WI38 (cell line): ENCODE measurements around the gene KLRF1.

Experiments used
- H3K4me3 ChIP-seq: 2 replicates; pipeline ENCODE4 v1.5.1; 2011; ENCODE audit warnings: low read depth, mild to moderate bottlenecking, control low read depth, low read length
- TF ChIP-seq, protein P1 (sequence below): IDR thresholded peaks from 2 replicates; pipeline ENCODE4 v1.5.1; 2012; ENCODE audit warnings: low read depth, mild to moderate bottlenecking, control low read depth, low read length

The KLRF1 gene

GRCh38 chr12:9827209-9827888 is at the start of gene KLRF1:
TSS of gene KLRF1 (plus strand) at chr12:9827481. CDS start at chr12:9827545, 64 bp downstream.
- TF ChIP-seq, protein P1, sequence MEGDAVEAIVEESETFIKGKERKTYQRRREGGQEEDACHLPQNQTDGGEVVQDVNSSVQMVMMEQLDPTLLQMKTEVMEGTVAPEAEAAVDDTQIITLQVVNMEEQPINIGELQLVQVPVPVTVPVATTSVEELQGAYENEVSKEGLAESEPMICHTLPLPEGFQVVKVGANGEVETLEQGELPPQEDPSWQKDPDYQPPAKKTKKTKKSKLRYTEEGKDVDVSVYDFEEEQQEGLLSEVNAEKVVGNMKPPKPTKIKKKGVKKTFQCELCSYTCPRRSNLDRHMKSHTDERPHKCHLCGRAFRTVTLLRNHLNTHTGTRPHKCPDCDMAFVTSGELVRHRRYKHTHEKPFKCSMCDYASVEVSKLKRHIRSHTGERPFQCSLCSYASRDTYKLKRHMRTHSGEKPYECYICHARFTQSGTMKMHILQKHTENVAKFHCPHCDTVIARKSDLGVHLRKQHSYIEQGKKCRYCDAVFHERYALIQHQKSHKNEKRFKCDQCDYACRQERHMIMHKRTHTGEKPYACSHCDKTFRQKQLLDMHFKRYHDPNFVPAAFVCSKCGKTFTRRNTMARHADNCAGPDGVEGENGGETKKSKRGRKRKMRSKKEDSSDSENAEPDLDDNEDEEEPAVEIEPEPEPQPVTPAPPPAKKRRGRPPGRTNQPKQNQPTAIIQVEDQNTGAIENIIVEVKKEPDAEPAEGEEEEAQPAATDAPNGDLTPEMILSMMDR, result no peak
- H3K4me3 ChIP-seq, result no peak within 1 kb of the TSS

GRCh38 chr12:9779209-9779608 is 48.1 kb upstream of the KLRF1 start:
- TF ChIP-seq, protein P1, result no peak

GRCh38 chr12:9781360-9781759 is 45.9 kb upstream of the KLRF1 start:
- H3K4me3 ChIP-seq, result no peak overlapping the region
- TF ChIP-seq, protein P1, result no peak

More at GRCh38 chr12:9779209-9779608, 48.1 kb upstream of the KLRF1 start:
- no peak overlapping the region for H3K4me3 ChIP-seq

DNA sequence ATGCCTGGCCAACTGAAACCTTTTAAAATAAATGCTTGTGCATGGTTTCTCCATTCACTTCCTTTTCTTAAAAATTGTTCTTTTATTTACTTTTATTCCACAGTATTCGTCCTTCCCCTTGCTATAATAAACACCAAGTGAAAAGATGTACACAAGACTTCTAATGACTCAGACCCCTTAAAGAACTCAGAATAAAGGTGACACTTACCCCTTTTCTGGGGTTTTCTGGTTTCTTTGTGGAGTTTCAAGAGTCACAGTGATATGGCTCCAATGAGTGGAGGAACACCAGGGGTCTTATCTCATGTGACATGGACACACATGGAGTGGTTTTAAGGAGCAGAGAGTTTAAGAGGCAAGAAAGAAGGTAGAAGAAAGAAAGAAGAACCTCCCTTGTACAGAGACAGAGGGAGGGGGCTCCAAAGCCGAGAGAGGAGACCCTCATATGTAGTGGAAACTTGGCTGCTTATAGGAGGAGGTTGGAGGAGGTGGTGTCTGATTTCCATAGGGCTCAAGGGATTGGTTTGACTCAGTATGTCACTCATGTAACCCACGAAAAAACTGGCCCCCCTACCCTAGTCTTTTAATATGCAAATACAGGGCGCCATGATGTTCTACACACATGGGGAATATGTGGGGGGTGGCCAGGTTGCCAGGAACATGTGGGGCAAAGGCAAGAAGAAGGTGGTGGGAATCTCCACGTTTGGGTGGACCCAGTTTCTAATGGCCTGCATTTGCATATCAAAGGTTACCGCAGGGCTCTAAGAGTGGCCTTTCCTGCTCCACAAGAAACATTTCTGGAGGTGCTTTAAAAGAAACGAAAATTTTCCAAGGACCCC is 44.5 kb upstream of the KLRF1 start:
- H3K4me3 ChIP-seq, result no peak overlapping the region
- TF ChIP-seq, protein P1, result no peak

DNA sequence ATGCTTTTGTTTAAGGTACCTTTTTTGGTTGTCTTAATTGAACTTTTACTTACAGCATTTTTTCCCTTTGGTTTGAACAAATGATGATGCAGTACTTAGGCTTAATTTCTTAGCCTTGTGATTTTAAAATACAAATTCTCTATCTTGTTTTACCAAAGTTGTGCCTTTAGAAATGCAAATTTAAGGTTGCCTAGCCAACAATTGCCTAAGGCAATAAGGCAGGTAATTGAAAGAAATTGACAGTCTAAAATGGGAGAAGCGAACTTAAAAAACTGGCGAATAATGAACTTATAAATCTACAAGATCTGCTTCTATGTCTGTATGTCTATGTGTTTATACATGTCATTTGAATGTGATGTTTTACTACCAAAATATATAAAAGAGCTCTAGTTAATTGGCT is 43.0 kb upstream of the KLRF1 start:
- TF ChIP-seq, protein P1, result no peak
- H3K4me3 ChIP-seq, result no peak overlapping the region

- no peak overlapping the region for H3K4me3 ChIP-seq
- TF ChIP-seq, protein P1, result no peak
These were observed 42.5 kb upstream of the KLRF1 start for GRCh38 chr12:9784816-9785215.
